HepG2 (cell line): Measurements from ENCODE around the gene HRCT1. TPM values are rescaled to one million over a fixed set of nuclear protein-coding genes. Genes with fewer than 3 reads are reported as not detected.

Experiments used
- ATAC-seq: fragments of 200-7000 bp; cut with Tn5 transposase; 3 replicates; pipeline ENCODE4 v1.9.1; 2020; ENCODE audit warnings: mild to moderate bottlenecking, moderate library complexity
- BruUV-seq: library from RNA; stranded (reverse); fragments of 400-500 nt; replicated peaks from 2 replicates; lab custom pipeline; 2021; lab: Mats Ljungman, UMichigan
- CTCF ChIA-PET: fragments of 300-600 bp; formaldehyde crosslinking; extraction: SDS; loops from one replicate; lab custom pipeline; 2021; ENCODE audit warnings: low total read pairs, inconsistent platforms, low intra/inter-chr PET ratio; lab: Yijun Ruan, JAX
- POLR2A ChIA-PET: fragments of 350-600 bp; sonication (Branson Sonifier 250); formaldehyde crosslinking; loops from one replicate; lab custom pipeline; 2020; ENCODE audit warnings: antibody characterized with exemption, inconsistent platforms; lab: Yijun Ruan, JAX
- DNase-seq: peaks from one replicate; pipeline ENCODE4 v3.0.0-alpha.2; 2015; ENCODE audit warnings: low spot score
- FAIRE-seq: peaks from 3 replicates; lab custom pipeline; 2011; peaks lifted over from hg19 to GRCh38; lab: Jason Lieb, UNC
- H2AFZ ChIP-seq: one replicate; pipeline ENCODE4 v1.6.1; 2011; ENCODE audit warnings: low read length, inconsistent platforms
- H3K27ac ChIP-seq: fragments of 300-600 bp; 3 replicates; pipeline ENCODE4 v1.8.0; 2011; ENCODE audit warnings: mixed run types, mild to moderate bottlenecking, mixed read lengths, low read length, inconsistent platforms; ENCODE audit not compliant: insufficient read depth; ENCODE audit errors: extremely low read length
- H3K27me3 ChIP-seq, 2 experiments: fragments of 200-600 bp in 1 of 2; 2 replicates in 1 of 2; 3 replicates in 1 of 2; pipeline versions ENCODE4 v1.6.0 to v1.8.0; 2011; ENCODE audit warnings: low read length in 2 of 2, mild to moderate bottlenecking in 2 of 2, moderate library complexity in 2 of 2, inconsistent platforms in 1 of 2; ENCODE audit not compliant: insufficient read depth in 2 of 2, control insufficient read depth in 1 of 2
- H3K36me3 ChIP-seq, 2 experiments: fragments of 200-600 bp in 1 of 2; replicated peaks in 1 of 2; 2 replicates in 1 of 2; 3 replicates in 1 of 2; pipeline versions ENCODE4 v1.5.1 to v1.8.0; 2011; ENCODE audit warnings: low read length in 2 of 2, inconsistent platforms in 1 of 2; ENCODE audit not compliant: insufficient read depth in 2 of 2, control insufficient read depth in 1 of 2
- H3K4me1 ChIP-seq: 2 replicates; pipeline ENCODE4 v1.5.1; 2012; ENCODE audit warnings: low read length, inconsistent platforms; ENCODE audit not compliant: insufficient read depth
- H3K4me2 ChIP-seq: 2 replicates; pipeline ENCODE4 v1.6.0; 2011; ENCODE audit warnings: low read depth, low read length, inconsistent platforms
- H3K4me3 ChIP-seq, 3 experiments: fragments of 200-600 bp in 1 of 3; sonication (generic), shearing (Covaris generic) in 1 of 3; replicated peaks in 1 of 3; 2 replicates each; pipeline ENCODE4 v1.5.1; 2011 to 2016; ENCODE audit warnings: low read length in 3 of 3, inconsistent platforms in 2 of 3, low read depth in 2 of 3, mild to moderate bottlenecking in 2 of 3, control low read depth in 1 of 3, mixed read lengths in 1 of 3; ENCODE audit not compliant: insufficient read depth in 1 of 3
- H3K79me2 ChIP-seq: one replicate; pipeline ENCODE4 v1.6.1; 2011; ENCODE audit warnings: low read length, inconsistent platforms; ENCODE audit not compliant: insufficient read depth
- H3K9ac ChIP-seq: 2 replicates; pipeline ENCODE4 v1.6.0; 2011; ENCODE audit warnings: mild to moderate bottlenecking, low read depth, low read length, inconsistent platforms; ENCODE audit not compliant: insufficient read depth
- H3K9me3 ChIP-seq: 2 replicates; pipeline ENCODE4 v1.5.1; 2012; ENCODE audit warnings: mild to moderate bottlenecking, low read length
- H4K20me1 ChIP-seq: 2 replicates; pipeline ENCODE4 v1.6.0; 2011; ENCODE audit warnings: inconsistent platforms, mild to moderate bottlenecking, low read length, moderate library complexity; ENCODE audit not compliant: insufficient read depth
- HNF4A ChIP-seq: sonication (generic); formaldehyde crosslinking; IDR thresholded peaks from 2 replicates; pipeline ENCODE4 v1.4.0; 2020; ENCODE audit warnings: missing genetic modification reagents
- MEF2D ChIP-seq: sonication (generic); formaldehyde crosslinking; IDR thresholded peaks from 2 replicates; pipeline ENCODE4 v1.5.1; 2020; ENCODE audit warnings: mild to moderate bottlenecking, missing genetic modification reagents
- MTF1 ChIP-seq: sonication (generic); formaldehyde crosslinking; IDR thresholded peaks from 2 replicates; pipeline ENCODE4 v1.5.0; 2020; ENCODE audit warnings: missing genetic modification reagents
- NCOA2 ChIP-seq: sonication (generic); formaldehyde crosslinking; IDR thresholded peaks from 2 replicates; pipeline ENCODE4 v1.8.0; 2022; ENCODE audit warnings: inconsistent platforms
- PHF20 ChIP-seq: sonication (generic); formaldehyde crosslinking; IDR thresholded peaks from 2 replicates; pipeline ENCODE4 v1.5.0; 2020; ENCODE audit warnings: mild to moderate bottlenecking, missing genetic modification reagents
- POGZ ChIP-seq: sonication (generic); formaldehyde crosslinking; IDR thresholded peaks from 2 replicates; pipeline ENCODE4 v1.4.0; 2020; ENCODE audit warnings: mild to moderate bottlenecking, missing genetic modification reagents
- SMAD1 ChIP-seq: sonication (generic); formaldehyde crosslinking; IDR thresholded peaks from 2 replicates; pipeline ENCODE4 v1.4.0; 2020; ENCODE audit warnings: missing genetic modification reagents, low read depth, mild to moderate bottlenecking, borderline replicate concordance
- SNAPC2 ChIP-seq: sonication (generic); formaldehyde crosslinking; IDR thresholded peaks from 2 replicates; pipeline ENCODE4 v1.8.1; 2022; ENCODE audit warnings: mild to moderate bottlenecking, missing genetic modification reagents
- ZMYM2 ChIP-seq: sonication (generic); formaldehyde crosslinking; IDR thresholded peaks from 2 replicates; pipeline ENCODE4 v1.8.0; 2022; ENCODE audit warnings: mild to moderate bottlenecking, missing genetic modification reagents
- ZNF17 ChIP-seq: sonication (generic); formaldehyde crosslinking; IDR thresholded peaks from 2 replicates; pipeline ENCODE4 v1.5.0; 2020; ENCODE audit warnings: mild to moderate bottlenecking, missing genetic modification reagents
- ZNF44 ChIP-seq: sonication (generic); formaldehyde crosslinking; IDR thresholded peaks from 2 replicates; pipeline ENCODE4 v1.5.1; 2020; ENCODE audit warnings: mild to moderate bottlenecking, missing genetic modification reagents
- ZNF672 ChIP-seq: sonication (generic); formaldehyde crosslinking; IDR thresholded peaks from 2 replicates; pipeline ENCODE4 v1.8.1; 2022; ENCODE audit warnings: missing genetic modification reagents
- WGBS: methylation state at CpG from one replicate; pipeline ENCODE4 v1.1.6; 2017; ENCODE audit warnings: low lambda C conversion rate; 5-methylcytosine and 5-hydroxymethylcytosine counted together
- in situ Hi-C: cut with HindIII; loops from 2 replicates; pipeline ENCODE4 v1.10.0; 2017; ENCODE audit warnings: low pct_unique_long_range_greater_than_20kb; ENCODE audit not compliant: extremely low pct_ligation_motif_present
- intact Hi-C: fragments of 100-400 bp; cut with micrococcal nuclease; formaldehyde crosslinking; loops from one replicate; pipeline ENCODE4 v1.10.0; 2022; ENCODE audit not compliant: unreplicated experiment
- polyA plus RNA-seq, 8 experiments: library from polyadenylated mRNA; depleted of rRNA in 3 of 8; stranded (reverse) in 7 of 8; unstranded in 1 of 8; fragments of >200 nt; fragmentation: Illumina TruSeq in 4 of 8; extraction: Trizol in 4 of 8; gene quantifications; 2 replicates each; pipeline versions ENCODE4 v1.2.1 to v1.2.3, GENCODE V29; 2011 to 2016; ENCODE audit warnings: low read depth in 4 of 8, missing spikeins in 1 of 8, mixed read lengths in 1 of 8; ENCODE audit not compliant: insufficient read depth in 1 of 8
- total RNA-seq, 5 experiments: library from RNA; depleted of rRNA; stranded (reverse); fragments of >200 nt; fragmentation: Illumina TruSeq; extraction: Trizol; gene quantifications; 2 replicates each; pipeline ENCODE4 v1.2.3, GENCODE V29; 2016; ENCODE audit warnings: low read depth in 1 of 5
- TF ChIP-seq, protein P1 (sequence below): sonication (generic); formaldehyde crosslinking; IDR thresholded peaks from 2 replicates; pipeline ENCODE4 v1.5.0; 2020; ENCODE audit warnings: mild to moderate bottlenecking, missing genetic modification reagents
- TF ChIP-seq, protein P2 (sequence below): sonication (generic); formaldehyde crosslinking; IDR thresholded peaks from 2 replicates; pipeline ENCODE4 v1.4.0; 2020; ENCODE audit warnings: mild to moderate bottlenecking, missing genetic modification reagents
- TF ChIP-seq, protein P3 (sequence below): sonication (generic); formaldehyde crosslinking; IDR thresholded peaks from 2 replicates; pipeline ENCODE4 v1.5.0; 2020; ENCODE audit warnings: mild to moderate bottlenecking, missing genetic modification reagents

The HRCT1 gene
- total and polyA plus RNA-seq, 2 of the 13 experiments (the other 11 are each of a cell fraction or from before 2014, with no cell fraction given) = 0.13 TPM; not detected in 1

DNA sequence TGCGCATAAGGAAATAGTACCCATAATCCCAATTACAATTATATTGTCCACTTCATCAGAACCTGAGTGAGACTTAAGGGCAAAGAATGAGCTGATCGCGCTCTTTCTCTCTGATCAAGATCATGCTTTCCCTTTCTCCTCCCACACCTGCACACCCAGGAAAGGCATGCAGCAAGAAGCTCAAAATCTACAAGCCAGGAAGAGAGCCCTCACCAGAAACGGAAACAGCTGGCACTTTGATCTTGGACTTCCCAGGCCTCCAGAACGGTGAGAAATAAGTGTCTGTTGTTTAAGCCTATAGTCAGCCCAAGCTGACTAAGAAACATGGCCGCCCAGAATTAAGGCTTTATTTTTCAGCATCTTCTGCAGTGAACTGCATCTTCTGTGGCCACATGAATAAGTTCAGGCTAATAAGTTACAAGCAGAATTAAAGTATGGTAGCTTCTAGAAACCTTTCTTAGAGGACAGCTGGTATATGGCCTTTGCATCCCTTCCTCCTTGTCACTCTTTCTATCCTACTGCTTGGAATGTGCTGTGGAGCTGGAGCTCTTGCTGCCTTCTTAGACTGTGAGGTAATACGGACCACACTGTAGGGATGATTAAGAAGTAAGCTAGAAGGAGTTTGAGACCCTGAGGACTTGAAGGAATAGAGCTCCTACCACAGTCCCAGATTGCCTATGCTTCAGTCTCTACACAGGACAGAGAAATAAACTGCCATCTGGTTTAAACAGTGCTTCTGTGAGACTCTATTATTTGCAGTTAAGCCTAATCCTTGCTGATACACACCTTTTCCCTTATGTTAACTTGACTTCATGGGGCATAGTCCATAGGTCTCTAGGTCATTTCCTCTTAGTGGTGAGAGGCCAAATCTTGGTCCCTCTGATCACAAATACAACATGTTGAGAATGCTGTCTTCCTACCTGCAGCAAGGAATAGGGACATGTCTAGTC lies 34.7 kb downstream of the HRCT1 start (continued):
- TF ChIP-seq HNF4A (peak; percentile 24; the same call in 1 of the 2 replicates), NCOA2 (CRISPR knock-in tag) (no peak)
- TF ChIP-seq, all 625 proteins: peak for 3

DNA sequence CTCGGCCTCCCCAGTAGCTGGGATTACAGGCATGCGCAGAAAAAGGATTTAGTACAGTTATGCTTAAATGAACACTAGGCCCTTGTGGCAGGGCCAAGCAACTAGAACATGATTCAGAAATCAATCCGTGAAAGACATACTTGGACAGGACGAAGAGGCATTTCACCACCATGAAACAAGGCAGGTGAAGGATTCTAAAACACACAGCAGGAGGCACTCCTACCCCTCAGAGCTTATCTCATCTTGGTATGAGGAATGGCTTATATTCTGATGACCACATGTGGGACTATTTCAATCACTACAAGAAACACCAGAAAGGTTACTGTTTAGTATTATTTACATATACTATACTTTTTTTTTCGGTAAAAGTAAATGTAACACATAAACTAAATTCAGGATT lies 36.3 kb downstream of the HRCT1 start:
- in situ Hi-C loops = no loop called here
- POLR2A ChIA-PET = no interaction called here
- no TSS peak for BruUV-seq

More for the DNA sequence above, 36.3 kb downstream of the HRCT1 start:
- Histone ChIP-seq H3K27ac (no peak overlapping the region), H3K9ac (no peak overlapping the region), H3K27me3 (peaks cover 0 to 3% of the 10 kb centered on the region in 2 experiments; a peak in 2 of 5 replicates), H4K20me1 (no peaks in the 10 kb centered on the region), H3K4me3 (no peak overlapping the region), H3K36me3 (no peaks in the 10 kb centered on the region), H2AFZ (no peak overlapping the region), H3K79me2 (no peaks in the 10 kb centered on the region), H3K4me1 (peaks cover 9% of the 10 kb centered on the region), H3K9me3 (peaks cover 5% of the 10 kb centered on the region; the same call in 1 of the 2 replicates), H3K4me2 (no peak overlapping the region)
- 37% methylated on average over 5 of the region's 5 CpGs for WGBS
- TF ChIP-seq ZNF44 (CRISPR knock-in tag) (no peak), MTF1 (CRISPR knock-in tag) (no peak), POGZ (CRISPR knock-in tag) (no peak), ZNF672 (CRISPR knock-in tag) (no peak), SMAD1 (CRISPR knock-in tag) (no peak), PHF20 (CRISPR knock-in tag) (no peak), MEF2D (no peak), ZMYM2 (CRISPR knock-in tag) (no peak), SNAPC2 (CRISPR knock-in tag) (no peak), ZNF17 (CRISPR knock-in tag) (no peak)
- TF ChIP-seq, protein P1, sequence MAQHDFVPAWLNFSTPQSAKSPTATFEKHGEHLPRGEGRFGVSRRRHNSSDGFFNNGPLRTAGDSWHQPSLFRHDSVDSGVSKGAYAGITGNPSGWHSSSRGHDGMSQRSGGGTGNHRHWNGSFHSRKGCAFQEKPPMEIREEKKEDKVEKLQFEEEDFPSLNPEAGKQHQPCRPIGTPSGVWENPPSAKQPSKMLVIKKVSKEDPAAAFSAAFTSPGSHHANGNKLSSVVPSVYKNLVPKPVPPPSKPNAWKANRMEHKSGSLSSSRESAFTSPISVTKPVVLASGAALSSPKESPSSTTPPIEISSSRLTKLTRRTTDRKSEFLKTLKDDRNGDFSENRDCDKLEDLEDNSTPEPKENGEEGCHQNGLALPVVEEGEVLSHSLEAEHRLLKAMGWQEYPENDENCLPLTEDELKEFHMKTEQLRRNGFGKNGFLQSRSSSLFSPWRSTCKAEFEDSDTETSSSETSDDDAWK (CRISPR knock-in tag) = no peak
- TF ChIP-seq, protein P2, sequence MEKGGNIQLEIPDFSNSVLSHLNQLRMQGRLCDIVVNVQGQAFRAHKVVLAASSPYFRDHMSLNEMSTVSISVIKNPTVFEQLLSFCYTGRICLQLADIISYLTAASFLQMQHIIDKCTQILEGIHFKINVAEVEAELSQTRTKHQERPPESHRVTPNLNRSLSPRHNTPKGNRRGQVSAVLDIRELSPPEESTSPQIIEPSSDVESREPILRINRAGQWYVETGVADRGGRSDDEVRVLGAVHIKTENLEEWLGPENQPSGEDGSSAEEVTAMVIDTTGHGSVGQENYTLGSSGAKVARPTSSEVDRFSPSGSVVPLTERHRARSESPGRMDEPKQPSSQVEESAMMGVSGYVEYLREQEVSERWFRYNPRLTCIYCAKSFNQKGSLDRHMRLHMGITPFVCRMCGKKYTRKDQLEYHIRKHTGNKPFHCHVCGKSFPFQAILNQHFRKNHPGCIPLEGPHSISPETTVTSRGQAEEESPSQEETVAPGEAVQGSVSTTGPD (CRISPR knock-in tag) = no peak
- TF ChIP-seq, protein P3, sequence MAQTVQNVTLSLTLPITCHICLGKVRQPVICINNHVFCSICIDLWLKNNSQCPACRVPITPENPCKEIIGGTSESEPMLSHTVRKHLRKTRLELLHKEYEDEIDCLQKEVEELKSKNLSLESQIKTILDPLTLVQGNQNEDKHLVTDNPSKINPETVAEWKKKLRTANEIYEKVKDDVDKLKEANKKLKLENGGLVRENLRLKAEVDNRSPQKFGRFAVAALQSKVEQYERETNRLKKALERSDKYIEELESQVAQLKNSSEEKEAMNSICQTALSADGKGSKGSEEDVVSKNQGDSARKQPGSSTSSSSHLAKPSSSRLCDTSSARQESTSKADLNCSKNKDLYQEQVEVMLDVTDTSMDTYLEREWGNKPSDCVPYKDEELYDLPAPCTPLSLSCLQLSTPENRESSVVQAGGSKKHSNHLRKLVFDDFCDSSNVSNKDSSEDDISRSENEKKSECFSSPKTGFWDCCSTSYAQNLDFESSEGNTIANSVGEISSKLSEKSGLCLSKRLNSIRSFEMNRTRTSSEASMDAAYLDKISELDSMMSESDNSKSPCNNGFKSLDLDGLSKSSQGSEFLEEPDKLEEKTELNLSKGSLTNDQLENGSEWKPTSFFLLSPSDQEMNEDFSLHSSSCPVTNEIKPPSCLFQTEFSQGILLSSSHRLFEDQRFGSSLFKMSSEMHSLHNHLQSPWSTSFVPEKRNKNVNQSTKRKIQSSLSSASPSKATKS (CRISPR knock-in tag) = no peak
- FAIRE-seq = no peak
- no peak for DNase-seq
- intact Hi-C loops = no loop called here
- CTCF ChIA-PET = no interaction called here
- no peak for ATAC-seq
